ENCODE measurements around the gene ACACA. TPM values are rescaled to one million over a fixed set of nuclear protein-coding genes. Genes with fewer than 3 reads are reported as not detected.
"Not testable (repeated sequence)": the region's sequence is repeated elsewhere in the genome, so short reads cannot be mapped to it uniquely, and the experiment has no call there.

ACACA gene
- total RNA-seq, 4 donors from 2014 or later = 40.5 to 64.1 (median 51.8) TPM

GRCh38 chr17:37144075-37144701 is 262.4 kb downstream of the ACACA start:
- no peak overlapping the region for H3K4me3 ChIP-seq
- TF ChIP-seq CTCF (IDR thresholded peaks at IDR 0.05) (no peak), POLR2AphosphoS5 (IDR thresholded peaks at IDR 0.05) (no peak), POLR2A (IDR thresholded peaks at IDR 0.05) (no peak), EP300 (IDR thresholded peaks at IDR 0.05) (no peak)

GRCh38 chr17:37143558-37143957 is 263.1 kb downstream of the ACACA start:
- H3K9me3 ChIP-seq, ATAC-seq, H3K4me3 ChIP-seq, H3K27me3 ChIP-seq, H3K4me1 ChIP-seq, H3K27ac ChIP-seq: not testable (repeated sequence)
- peaks cover 0 to 61% of the 10 kb centered on the region in 2 donors for H3K36me3 ChIP-seq
- WGBS, 2 donors (ENCODE audit: low coverage in 1 of 2) = 93 to 100% methylated on average over 1 to 3 of the region's 3 CpGs

More at GRCh38 chr17:37144075-37144701, 262.4 kb downstream of the ACACA start:
- Histone ChIP-seq H3K27me3 (no peaks in the 10 kb centered on the region), H3K27ac (no peak overlapping the region), H3K36me3 (peaks cover 0 to 60% of the 10 kb centered on the region in 2 donors), H3K4me1 (no peaks in the 10 kb centered on the region), H3K9me3 (no peaks in the 10 kb centered on the region)
- 99% methylated on average over 7 of the region's 7 CpGs; no CpG with 5 or more reads in 1 of the 2 donors for WGBS, 2 donors (ENCODE audit: low coverage in 1 of 2)
- ATAC-seq = no peak

GRCh38 chr17:37142294-37142896 is 264.2 kb downstream of the ACACA start:
- no peak overlapping the region for H3K4me3 ChIP-seq
- peaks cover 0 to 60% of the 10 kb centered on the region in 2 donors for H3K36me3 ChIP-seq
- H3K27ac ChIP-seq = no peak overlapping the region
- H3K4me1 ChIP-seq = no peaks in the 10 kb centered on the region
- ATAC-seq = no peak
- no peak for TF ChIP-seq CTCF (IDR thresholded peaks at IDR 0.05)
- TF ChIP-seq POLR2A (IDR thresholded peaks at IDR 0.05) = no peak
- TF ChIP-seq POLR2AphosphoS5 (IDR thresholded peaks at IDR 0.05) = no peak
- no peak for TF ChIP-seq EP300 (IDR thresholded peaks at IDR 0.05)
- no peaks in the 10 kb centered on the region for H3K9me3 ChIP-seq
- 90 to 95% methylated on average over 4 to 5 of the region's 5 CpGs for WGBS, 2 donors (ENCODE audit: low coverage in 1 of 2)
- H3K27me3 ChIP-seq = no peaks in the 10 kb centered on the region

- Histone ChIP-seq H3K27me3 (no peaks in the 10 kb centered on the region), H3K36me3 (peaks cover 0 to 42% of the 10 kb centered on the region in 2 donors), H3K4me1 (no peaks in the 10 kb centered on the region), H3K27ac (no peak overlapping the region), H3K4me3 (no peak overlapping the region), H3K9me3 (no peaks in the 10 kb centered on the region)
- 63 to 80% methylated on average over 1 of the region's 1 CpG for WGBS, 2 donors (ENCODE audit: low coverage in 1 of 2)
- TF ChIP-seq POLR2AphosphoS5 (IDR thresholded peaks at IDR 0.05) = no peak
- no peak for TF ChIP-seq POLR2A (IDR thresholded peaks at IDR 0.05)
- no peak for ATAC-seq
Observed at GRCh38 chr17:37138571-37139120, 268.0 kb downstream of the ACACA start.

- no peak overlapping the region for H3K4me3 ChIP-seq
- H3K4me1 ChIP-seq = no peaks in the 10 kb centered on the region
- H3K27ac ChIP-seq = no peak overlapping the region
- H3K27me3 ChIP-seq = no peaks in the 10 kb centered on the region
- ATAC-seq = no peak
- H3K9me3 ChIP-seq = no peaks in the 10 kb centered on the region
- 87 to 100% methylated on average over 5 to 6 of the region's 6 CpGs for WGBS, 2 donors (ENCODE audit: low coverage in 1 of 2)
- H3K36me3 ChIP-seq = peaks cover 0 to 46% of the 10 kb centered on the region in 2 donors
- TF ChIP-seq POLR2A (IDR thresholded peaks at IDR 0.05) (no peak), EP300 (IDR thresholded peaks at IDR 0.05) (no peak), POLR2AphosphoS5 (IDR thresholded peaks at IDR 0.05) (no peak), CTCF (IDR thresholded peaks at IDR 0.05) (no peak)
Observed at GRCh38 chr17:37137906-37138514, 268.6 kb downstream of the ACACA start.
